ENCODE data around the gene PCBD2.
"Not testable (repeated sequence)": the region's sequence is repeated elsewhere in the genome, so short reads cannot be mapped to it uniquely, and the experiment has no call there.

PCBD2 gene

DNA sequence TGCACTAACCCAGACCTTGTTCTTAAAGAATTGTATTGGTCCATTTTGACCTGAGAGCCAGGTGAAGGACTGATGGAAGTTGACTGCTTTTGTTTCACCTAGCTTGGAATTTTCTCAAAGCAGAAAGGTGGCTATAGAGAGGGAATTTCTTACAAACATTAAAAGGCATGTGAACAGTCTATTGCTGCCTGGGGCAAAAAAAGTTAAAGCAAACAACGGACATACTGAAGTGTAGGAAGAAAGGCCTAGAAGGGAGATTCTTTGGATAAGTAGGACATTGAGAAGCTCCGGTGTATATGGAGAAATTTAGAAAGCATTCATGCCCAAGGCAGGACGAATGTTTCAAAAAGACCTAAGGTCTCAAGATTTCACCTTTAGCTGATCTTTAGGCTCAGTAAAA lies 74.5 kb downstream of the PCBD2 start:
- no peak for TF ChIP-seq ZFX (IDR thresholded peaks at IDR 0.05)
- TF ChIP-seq, protein P1, sequence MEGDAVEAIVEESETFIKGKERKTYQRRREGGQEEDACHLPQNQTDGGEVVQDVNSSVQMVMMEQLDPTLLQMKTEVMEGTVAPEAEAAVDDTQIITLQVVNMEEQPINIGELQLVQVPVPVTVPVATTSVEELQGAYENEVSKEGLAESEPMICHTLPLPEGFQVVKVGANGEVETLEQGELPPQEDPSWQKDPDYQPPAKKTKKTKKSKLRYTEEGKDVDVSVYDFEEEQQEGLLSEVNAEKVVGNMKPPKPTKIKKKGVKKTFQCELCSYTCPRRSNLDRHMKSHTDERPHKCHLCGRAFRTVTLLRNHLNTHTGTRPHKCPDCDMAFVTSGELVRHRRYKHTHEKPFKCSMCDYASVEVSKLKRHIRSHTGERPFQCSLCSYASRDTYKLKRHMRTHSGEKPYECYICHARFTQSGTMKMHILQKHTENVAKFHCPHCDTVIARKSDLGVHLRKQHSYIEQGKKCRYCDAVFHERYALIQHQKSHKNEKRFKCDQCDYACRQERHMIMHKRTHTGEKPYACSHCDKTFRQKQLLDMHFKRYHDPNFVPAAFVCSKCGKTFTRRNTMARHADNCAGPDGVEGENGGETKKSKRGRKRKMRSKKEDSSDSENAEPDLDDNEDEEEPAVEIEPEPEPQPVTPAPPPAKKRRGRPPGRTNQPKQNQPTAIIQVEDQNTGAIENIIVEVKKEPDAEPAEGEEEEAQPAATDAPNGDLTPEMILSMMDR (conservative IDR thresholded peaks at IDR 0.05) = no peak
- no peak overlapping the region for H3K27ac ChIP-seq

DNA sequence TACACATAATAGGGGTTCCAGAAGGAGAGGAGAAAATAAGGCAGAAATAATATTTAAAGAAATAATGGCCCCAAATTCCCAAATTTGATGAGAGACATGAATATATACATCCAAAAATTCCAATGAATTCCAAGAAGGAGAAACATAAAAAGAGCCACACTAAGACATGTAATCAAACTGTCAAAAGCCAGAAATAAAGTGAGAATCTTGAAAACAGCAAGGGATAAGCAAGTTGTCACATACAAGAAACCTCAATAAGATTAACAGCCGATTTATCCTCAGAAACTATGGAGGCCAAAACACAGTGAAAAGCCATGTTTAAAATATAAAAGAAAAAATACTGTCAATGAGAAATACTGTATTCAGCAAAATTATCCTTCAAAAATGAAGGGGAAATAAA lies 77.3 kb downstream of the PCBD2 start:
- TF ChIP-seq, protein P1 (conservative IDR thresholded peaks at IDR 0.05) = no peak
- no peak for TF ChIP-seq ZFX (IDR thresholded peaks at IDR 0.05)

DNA sequence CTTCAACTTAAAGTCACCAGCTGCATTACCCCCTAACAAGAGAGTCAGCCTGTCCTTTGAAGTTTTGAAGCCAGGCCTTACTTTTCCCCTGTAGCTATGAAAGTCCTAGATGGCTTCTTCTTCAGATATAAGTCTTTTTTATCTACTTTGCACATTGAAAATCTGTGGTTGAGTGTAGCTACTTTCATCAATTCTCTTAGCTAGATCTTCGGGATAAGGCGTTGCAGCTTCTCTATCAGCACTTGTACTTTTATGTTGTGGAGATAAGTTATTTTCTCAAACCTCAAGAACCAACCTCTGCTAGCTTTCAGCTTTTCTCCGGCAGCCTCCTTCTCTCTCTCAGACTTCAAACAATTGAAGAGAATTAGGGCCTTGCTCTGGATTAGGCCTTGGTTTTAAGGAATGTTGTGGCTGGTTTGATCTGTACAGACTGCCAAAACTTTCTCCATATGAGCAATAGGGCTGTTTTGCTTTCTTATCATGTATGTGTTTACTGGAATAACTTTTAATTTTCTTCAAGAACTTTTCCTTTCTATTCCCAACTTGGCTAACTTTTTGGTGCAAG lies 84.4 kb downstream of the PCBD2 start:
- H3K27ac ChIP-seq = no peak overlapping the region
- no peak for TF ChIP-seq ZFX (IDR thresholded peaks at IDR 0.05)
- TF ChIP-seq, protein P1 (conservative IDR thresholded peaks at IDR 0.05) = no peak

More for the DNA sequence above, 77.3 kb downstream of the PCBD2 start:
- no peak overlapping the region for H3K27ac ChIP-seq

DNA sequence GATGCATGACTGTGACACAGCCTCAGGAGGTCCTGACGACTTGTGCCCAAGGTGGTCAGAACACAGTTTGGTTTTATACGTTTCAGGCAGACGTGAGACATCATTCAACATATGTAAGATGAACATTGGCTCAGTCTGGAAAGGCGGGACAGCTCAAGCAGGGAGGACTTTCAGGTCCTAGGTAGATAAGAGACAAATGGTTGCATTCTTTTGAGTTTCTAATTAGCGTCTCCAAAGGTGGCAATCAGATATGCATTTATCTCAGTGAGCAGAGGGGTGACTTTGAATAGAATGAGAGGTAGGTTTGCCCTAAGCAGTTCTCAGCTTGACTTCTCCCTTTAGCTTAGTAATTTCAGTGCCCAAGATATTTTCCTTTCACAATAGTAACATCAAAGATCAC lies 85.3 kb downstream of the PCBD2 start:
- H3K27ac ChIP-seq = not testable (repeated sequence)

DNA sequence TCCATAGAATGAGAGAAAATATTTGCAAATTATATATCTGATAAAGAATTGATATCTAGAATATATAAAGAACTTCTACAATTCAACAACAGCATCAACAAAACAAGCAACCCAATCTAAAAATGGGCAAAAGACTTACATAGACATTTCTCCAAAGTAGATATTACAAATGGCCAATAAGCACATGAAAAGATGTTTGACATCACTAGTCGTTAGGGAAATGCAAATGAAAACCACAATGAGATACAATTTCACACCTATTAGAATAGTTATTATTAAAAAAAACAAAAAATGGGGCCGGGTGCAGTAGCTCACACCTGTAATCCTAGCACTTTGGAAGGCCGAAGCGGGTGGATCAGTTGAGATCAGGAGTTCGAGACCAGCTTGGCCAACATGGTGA lies 87.2 kb downstream of the PCBD2 start:
- no peak overlapping the region for H3K27ac ChIP-seq
- TF ChIP-seq ZFX (IDR thresholded peaks at IDR 0.05) = no peak
- TF ChIP-seq, protein P1 (conservative IDR thresholded peaks at IDR 0.05) = no peak

DNA sequence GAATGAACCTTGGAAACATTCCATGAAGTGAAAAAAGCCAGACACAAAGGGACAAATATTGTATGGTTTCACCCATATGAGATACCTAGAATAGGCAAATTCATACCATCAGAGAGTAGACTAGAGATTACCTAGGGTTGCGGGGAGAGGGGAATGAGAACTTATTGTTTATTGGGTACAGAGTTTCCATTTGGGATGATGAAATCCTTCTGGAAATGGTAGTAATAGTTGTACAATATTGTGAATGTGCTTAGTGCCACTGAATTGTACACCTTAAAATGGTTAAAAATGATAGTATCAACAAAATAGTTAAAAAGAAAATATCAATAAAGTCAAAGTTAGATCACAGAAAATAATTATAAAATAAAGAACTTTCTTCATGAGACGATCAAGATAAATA lies 88.2 kb downstream of the PCBD2 start:
- H3K27ac ChIP-seq = no peak overlapping the region
- TF ChIP-seq ZFX (IDR thresholded peaks at IDR 0.05) = no peak
- TF ChIP-seq, protein P1 (conservative IDR thresholded peaks at IDR 0.05) = no peak

DNA sequence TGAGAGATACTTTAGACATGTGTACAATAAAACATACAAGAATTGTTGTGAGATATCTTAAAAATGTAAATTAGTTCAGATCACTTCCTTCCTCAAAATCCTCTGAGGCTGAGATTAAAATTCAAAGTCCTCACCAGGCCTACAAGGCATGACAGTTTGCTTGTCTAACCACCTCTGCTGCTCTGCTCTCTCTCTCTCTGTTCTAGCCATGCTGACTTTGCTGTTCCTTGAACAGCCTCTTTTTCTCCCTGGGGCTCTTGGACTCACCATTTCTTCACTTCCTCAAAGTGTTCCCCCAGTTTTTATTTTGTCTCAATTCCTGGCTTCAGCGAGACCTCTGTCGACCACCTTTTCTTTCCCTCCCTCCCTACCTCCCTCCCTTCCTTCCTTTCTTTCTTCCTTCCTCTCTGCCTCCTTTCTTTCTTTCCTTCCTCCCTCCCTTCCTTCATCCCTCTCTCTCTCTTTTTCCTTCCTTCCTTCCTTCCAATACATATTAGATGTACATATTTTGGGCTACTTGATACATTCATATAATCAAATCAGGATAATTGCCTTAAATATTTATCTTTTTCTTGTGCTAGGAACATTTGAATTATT lies 89.7 kb downstream of the PCBD2 start:
- TF ChIP-seq ZFX (IDR thresholded peaks at IDR 0.05) = no peak
- TF ChIP-seq, protein P1 (conservative IDR thresholded peaks at IDR 0.05) = no peak
- H3K27ac ChIP-seq = no peak overlapping the region

DNA sequence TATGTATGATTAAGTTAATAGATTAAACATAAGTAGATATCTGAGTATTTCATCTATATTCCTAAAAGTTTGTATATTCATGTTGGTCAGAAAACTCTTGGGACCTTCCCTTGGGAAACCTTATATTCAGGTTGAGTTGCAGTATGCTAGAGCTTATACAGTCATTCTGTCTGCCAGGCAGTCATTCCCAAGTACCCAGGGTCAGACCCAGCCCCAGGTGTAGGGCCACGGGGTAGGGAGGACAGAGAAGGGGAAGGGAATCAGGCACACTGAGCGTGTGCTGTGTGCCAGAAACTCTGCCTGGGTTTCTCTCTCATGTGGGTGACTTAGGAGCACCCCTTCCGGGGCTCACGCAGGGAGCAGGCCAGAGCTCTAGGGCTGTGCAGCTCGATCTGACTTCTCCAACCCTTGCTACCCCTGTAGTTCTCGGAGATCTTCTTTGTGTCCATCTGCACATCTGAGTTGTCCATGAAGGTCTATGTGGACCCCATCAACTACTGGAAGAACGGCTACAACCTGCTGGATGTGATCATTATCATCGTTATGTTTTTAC lies 91.0 kb downstream of the PCBD2 start:
- TF ChIP-seq, protein P1 (conservative IDR thresholded peaks at IDR 0.05) = no peak
- TF ChIP-seq ZFX (IDR thresholded peaks at IDR 0.05) = no peak
- no peak overlapping the region for H3K27ac ChIP-seq
